DMS79 treated with DMSO at 0.1 percent for 48 hours (cell line): ENCODE measurements around the gene CDK1.
"Not testable (repeated sequence)": the region's sequence is repeated elsewhere in the genome, so short reads cannot be mapped to it uniquely, and the experiment has no call there.

Experiments
- DNase-seq: peaks from one replicate; lab custom pipeline; 2025; lab: John Stamatoyannopoulos, UW

The CDK1 gene

GRCh38 chr10:60816628-60817397, 38.5 kb downstream of the CDK1 start:
- peak; percentile 7 for DNase-seq

- no peak for DNase-seq
Measured at GRCh38 chr10:60817398-60817805, 39.1 kb downstream of the CDK1 start.

- DNase-seq, result no peak
Measured at GRCh38 chr10:60818134-60818770, 40.0 kb downstream of the CDK1 start.

- DNase-seq, result no peak
Measured at GRCh38 chr10:60819271-60819670, 41.0 kb downstream of the CDK1 start.

- DNase-seq, result no peak
Measured at GRCh38 chr10:60820093-60820754, 41.9 kb downstream of the CDK1 start.

- DNase-seq, result no peak
Measured at GRCh38 chr10:60821656-60822055, 43.4 kb downstream of the CDK1 start.

GRCh38 chr10:60822809-60823208, 44.5 kb downstream of the CDK1 start:
- DNase-seq, result no peak

- DNase-seq, result no peak
Measured at GRCh38 chr10:60823324-60823723, 45.0 kb downstream of the CDK1 start.

GRCh38 chr10:60825520-60825919, 47.2 kb downstream of the CDK1 start:
- DNase-seq, result no peak

GRCh38 chr10:60827791-60828488, 49.7 kb downstream of the CDK1 start:
- no peak for DNase-seq

- no peak for DNase-seq
Measured at GRCh38 chr10:60828489-60828852, 50.2 kb downstream of the CDK1 start.

GRCh38 chr10:60832136-60832535, 53.9 kb downstream of the CDK1 start:
- DNase-seq, result not testable (repeated sequence)

GRCh38 chr10:60834401-60834800, 56.1 kb downstream of the CDK1 start:
- no peak for DNase-seq

GRCh38 chr10:60835049-60835448, 56.8 kb downstream of the CDK1 start:
- DNase-seq, result no peak

GRCh38 chr10:60841227-60841626, 62.9 kb downstream of the CDK1 start:
- not testable (repeated sequence) for DNase-seq

- DNase-seq, result no peak
Measured at GRCh38 chr10:60842694-60843093, 64.4 kb downstream of the CDK1 start.
